GM12874 (cell line): ENCODE data around the gene VTI1A.

Source experiments
- TF ChIP-seq, protein P1 (sequence below): IDR thresholded peaks from 2 replicates; pipeline ENCODE4 v1.5.1; 2011; ENCODE audit warnings: low read depth, mild to moderate bottlenecking, control low read depth, low read length, moderate library complexity; ENCODE audit not compliant: insufficient read depth

Gene VTI1A

DNA sequence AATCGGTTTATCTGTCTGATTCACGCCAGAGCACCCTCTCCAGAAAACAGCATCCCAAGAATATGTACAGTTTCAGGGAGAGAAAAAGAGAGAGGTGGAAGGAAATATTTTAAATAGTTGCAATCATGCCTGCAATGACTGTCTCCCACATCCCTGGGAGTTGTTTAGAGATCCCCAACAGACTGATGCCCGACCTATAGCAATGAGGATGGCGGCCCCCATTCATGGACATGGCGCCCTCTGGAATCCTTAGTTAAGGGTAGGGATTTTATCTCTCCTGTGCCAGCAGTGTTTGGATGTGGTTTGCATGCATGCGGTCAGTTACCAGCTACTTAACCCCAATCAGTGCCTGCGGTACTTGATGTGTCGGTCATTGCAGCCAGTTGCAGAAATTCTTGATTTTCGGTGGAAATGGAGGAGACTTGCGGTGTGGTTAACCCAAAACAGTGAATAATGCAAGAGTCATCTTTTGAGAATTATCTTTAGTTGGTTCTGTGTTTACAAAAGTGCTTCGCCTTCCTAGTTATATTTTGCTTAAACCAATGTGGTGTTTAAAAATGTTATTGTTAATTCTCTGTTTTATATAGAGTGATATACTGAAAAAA is 317.0 kb downstream of the VTI1A start:
- TF ChIP-seq, protein P1, sequence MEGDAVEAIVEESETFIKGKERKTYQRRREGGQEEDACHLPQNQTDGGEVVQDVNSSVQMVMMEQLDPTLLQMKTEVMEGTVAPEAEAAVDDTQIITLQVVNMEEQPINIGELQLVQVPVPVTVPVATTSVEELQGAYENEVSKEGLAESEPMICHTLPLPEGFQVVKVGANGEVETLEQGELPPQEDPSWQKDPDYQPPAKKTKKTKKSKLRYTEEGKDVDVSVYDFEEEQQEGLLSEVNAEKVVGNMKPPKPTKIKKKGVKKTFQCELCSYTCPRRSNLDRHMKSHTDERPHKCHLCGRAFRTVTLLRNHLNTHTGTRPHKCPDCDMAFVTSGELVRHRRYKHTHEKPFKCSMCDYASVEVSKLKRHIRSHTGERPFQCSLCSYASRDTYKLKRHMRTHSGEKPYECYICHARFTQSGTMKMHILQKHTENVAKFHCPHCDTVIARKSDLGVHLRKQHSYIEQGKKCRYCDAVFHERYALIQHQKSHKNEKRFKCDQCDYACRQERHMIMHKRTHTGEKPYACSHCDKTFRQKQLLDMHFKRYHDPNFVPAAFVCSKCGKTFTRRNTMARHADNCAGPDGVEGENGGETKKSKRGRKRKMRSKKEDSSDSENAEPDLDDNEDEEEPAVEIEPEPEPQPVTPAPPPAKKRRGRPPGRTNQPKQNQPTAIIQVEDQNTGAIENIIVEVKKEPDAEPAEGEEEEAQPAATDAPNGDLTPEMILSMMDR, result no peak

DNA sequence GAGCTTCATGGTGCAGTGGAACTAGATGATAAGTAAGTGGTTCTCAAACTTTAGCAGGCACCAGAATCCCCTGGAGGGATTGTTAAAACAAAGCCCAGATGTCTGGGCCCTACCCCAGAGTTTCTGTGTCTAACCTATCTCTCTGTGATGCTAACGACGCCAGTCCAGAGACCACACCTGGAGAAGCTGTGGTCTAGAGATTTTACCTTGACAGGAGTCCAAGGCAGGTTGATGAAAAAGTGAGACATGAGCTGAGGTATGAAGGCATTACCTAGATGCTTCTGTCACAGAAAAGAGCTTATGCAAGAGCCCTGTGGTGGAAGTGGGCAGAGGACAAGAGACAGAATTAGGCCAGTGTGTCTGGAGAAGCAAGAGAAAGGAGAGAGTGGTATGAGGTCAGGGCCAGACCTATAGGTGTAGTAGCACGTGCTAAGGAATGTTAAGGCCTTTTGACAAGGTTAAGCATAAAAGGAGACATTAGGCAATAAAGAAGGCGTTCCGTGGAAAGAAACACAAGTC is 318.8 kb downstream of the VTI1A start:
- TF ChIP-seq, protein P1, result no peak

DNA sequence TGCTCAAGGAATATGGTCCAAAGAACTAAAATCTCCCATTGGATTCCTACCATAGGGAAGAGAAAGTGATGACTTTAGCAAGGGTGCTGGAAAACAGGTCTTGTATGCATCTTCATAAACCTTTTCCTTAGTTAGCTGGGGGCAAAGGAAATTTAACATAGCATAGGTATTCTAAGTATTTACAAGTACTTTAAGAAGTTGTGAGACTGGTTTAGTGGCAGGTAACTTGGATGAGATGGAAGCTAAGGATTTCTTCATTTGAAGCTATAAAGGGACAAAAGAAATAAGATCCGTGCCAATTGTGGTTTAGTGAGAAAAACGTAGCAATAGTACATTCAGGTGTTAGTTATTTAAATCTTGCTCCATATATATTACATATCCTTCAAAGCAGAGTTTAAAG is 319.6 kb downstream of the VTI1A start:
- TF ChIP-seq, protein P1, result no peak

DNA sequence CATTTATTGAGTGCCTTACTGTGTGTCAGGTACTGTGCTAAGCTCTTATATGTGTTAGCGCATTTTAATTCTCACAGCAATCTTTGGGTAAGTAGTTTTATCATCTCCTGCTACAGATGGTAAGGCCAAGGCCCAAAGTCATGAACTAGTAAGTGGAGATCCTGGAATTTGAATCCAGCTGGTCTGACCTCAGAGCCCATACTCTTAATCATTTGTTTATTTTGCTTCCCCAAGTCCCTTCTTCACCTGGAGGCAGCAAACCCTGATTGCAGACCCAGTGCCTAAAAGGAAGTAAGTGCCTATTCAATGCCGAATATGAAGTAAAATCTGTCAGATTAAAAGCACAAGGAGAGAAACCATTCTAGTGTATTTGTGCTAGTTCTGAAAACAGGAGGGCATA is 320.1 kb downstream of the VTI1A start:
- TF ChIP-seq, protein P1, result no peak

DNA sequence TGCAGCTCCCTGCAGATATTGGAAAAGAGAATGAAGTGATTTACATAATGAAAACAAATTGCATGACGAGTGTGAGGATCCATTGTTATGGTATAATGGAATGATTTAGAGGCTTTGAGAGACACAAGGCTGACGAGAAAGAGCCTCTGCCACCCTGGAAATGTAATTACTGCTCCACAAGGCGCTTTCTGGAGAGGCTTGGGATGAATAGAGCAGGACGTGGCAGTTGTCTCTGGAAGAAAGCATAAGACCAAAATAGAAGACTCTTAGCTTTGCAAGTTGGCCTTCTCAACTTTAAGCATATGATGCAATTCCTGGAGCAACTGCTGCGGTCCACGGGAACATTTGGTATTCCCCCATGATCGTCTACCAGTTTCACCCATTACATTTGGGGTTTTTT is 321.1 kb downstream of the VTI1A start:
- TF ChIP-seq, protein P1, result no peak

DNA sequence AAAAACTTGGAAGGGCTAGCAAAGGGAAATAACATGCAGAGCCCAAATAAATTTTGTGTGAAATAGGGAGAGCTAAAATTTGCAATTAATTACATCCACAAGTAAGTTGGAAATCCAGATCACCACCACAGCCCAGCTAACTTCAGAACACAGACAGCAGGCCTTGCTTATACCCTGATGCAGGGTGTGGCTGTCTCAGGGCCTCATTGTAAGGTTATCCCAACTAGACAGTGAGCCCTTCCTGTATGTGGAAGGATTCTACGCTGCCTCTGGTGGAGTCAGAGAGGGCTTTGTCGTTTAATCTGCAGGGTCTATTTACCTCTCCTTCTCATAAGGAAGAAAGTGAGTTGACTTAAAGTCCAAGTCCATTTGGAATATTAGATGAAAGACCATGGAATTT is 322.1 kb downstream of the VTI1A start:
- TF ChIP-seq, protein P1, result no peak

DNA sequence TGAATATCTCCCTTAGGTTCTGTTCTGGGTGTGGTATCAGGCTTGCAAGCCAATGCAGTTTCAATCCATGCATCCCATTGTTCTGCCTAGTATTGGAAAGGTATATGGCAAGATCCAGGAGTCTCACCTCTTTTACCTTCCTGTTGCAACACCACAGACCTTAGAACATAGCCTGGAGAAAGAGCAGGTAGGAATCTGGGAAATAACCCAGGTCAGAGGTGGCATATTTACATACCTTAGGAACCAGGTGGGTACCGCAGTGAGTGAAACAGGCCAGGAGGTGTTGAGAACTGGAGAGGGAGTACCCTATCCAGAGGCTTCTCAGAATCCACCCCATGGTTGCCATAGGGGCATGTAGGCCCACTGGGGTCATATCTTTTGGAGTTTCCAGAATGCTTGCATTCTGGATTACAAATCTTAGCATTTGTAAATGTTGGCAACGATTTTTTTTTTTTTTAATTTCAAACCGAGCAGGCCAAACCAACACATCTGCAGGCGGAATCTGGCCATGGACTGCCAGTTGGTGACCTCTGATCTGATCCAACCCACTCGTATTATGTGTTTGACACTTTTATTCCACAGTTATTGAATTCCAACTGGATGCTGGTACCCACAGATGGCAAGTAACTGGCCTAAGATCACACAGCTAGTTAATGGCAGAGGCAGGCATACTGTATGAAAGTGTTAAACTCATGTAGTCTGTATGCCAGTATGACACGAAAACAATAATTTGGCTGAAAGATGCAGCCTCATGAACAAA is 322.8 kb downstream of the VTI1A start:
- TF ChIP-seq, protein P1, result no peak
